SKM-1 treated with dmso at 0.1 percent for 144 hours (cell line): ENCODE measurements around the gene CRIM1.

ENCODE experiments used
- DNase-seq: peaks from one replicate; lab custom pipeline; 2025; ENCODE audit not compliant: unreplicated experiment; lab: John Stamatoyannopoulos, UW

The CRIM1 gene

DNA sequence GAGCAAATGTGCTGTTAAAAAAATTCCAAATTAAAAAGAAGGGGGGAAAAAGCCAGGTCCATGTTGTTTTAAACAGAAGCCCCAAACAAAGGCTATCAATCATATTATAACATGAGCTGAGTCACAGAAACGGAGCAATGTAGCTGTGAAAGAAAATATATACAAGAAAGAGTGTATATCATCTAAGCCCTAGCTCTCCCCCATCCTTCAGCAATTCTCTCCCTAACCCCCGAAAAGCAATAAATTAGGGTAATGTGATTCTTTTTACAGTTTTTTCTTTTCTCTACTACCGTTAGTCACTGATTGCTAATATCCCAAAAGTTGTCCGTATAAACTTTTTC lies 217.1 kb downstream of the CRIM1 start:
- DNase-seq, result no peak

DNA sequence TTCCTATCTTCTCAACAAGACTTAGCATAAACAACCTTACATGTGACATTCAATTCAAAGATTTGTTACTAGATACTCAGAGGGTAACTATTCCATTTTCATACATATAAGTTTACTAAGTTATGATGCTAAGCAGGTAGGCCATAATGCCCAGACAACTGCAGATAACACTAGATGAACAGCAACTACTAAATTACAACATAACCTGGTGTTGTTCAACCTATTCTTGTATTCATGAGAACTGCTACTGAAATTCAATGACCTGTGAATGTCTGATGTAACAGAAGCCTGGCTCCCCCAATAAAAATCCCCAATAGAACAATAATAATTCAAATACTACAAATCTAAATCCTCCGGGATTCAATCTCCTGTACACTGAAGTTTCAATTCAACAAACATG lies 217.6 kb downstream of the CRIM1 start:
- no peak for DNase-seq

DNA sequence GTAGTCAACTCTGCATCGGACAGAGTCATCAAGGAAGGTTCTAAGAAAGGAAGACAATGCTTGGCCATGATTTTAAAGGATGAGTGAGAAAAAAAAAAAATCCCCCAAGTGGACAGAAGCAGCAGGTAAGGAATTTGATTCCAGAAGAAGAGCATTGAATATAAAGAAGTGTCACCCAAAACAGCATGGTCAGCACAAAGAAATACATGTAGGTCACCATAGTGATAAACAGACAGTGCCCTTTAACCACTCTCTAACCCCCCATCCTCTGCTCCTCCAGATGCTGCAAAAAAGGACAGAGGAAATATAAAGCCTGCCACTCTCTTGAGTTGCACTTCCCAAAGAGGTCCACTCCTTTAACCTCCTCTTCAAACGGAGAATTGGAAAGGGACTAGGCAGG lies 219.0 kb downstream of the CRIM1 start:
- DNase-seq, result no peak

GRCh38 chr2:36577884-36578283 lies 222.3 kb downstream of the CRIM1 start:
- DNase-seq, result no peak

DNA sequence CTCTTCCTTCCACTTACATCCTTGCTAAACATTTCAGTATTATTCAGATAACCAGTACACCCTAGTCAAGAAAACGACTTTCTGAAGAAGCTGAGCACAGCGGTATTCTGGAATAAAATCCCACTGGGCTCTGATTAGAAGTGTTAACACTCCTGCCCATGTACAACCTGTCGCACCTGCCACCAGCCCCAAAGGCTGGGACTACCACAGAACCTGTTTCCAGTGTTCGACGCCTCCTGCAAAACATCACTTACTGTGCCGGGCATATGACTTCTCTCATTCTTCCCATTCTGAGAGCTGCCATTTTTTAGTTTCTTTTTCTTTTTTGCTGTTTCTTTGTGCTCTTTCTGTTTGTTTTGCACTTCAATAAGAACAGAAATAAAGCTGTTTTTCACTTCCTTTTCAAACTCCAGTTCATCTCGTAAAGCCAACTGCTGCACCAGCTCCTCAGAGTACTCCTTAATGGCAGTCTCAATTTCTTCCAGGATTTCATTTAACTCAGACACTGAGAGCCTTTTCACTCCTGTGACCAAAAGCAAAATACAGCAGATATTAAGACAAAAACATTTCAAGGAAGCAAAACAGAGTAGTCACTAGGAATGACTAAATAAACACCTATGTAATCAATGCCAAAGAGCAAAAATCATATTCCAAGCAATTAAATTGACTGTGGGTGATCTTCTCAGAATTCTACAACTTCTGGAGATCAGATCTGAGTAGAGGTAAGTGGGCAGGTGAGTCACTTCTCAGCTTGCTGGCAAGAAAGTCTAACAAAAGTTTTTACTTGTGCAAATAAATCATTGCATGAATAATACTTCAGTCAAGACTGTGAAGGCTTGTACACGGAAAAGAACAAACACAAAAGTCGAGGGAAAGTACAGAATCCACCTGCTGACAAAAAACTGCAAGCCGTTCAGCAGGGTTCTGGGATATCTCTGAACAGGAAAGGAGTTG lies 223.0 kb downstream of the CRIM1 start:
- DNase-seq, result no peak

- no peak for DNase-seq
Measured at GRCh38 chr2:36579297-36579664, 223.7 kb downstream of the CRIM1 start.

- DNase-seq, result no peak
Measured at GRCh38 chr2:36582538-36582937, 227.0 kb downstream of the CRIM1 start.

- DNase-seq, result no peak
Measured at GRCh38 chr2:36582951-36583350, 227.4 kb downstream of the CRIM1 start.

GRCh38 chr2:36584148-36584794 lies 228.7 kb downstream of the CRIM1 start:
- DNase-seq, result no peak

DNA sequence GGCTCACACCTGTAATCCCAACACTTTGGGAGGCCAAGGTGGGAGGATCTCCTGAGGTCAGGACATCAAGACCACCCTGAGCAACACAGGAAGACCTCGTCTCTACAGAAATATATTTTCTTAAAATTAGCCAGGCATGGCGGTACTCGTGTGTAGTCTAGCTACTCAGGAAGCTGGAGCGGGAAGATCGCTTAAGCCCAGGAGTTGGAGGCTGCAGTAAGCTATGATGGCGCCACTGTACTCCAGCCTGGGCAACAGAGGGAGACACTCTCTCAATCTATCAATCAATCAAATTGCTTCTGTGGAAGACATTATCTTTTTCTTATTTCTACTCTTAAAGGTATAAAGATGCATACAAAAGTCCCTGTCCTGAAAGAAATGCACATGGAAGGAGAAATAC lies 231.1 kb downstream of the CRIM1 start:
- DNase-seq, result no peak

DNA sequence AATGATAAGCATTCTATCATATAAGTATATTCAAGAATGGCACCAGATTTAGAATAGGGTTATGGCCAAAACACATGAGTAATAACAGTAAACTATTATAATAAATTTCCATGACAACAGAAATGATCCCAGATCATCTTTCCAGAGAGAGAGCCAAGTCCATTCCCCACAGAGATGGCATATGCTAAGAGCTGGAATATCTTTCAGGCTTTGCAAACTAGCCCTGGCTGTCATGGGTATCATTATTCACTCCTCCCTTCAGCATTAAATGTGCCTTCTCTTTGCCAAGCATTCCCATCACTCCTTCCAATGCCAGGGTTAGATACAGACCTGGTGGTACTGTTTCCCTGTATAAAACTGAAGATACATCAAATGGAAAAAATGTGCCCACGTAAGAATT lies 231.5 kb downstream of the CRIM1 start:
- DNase-seq, result no peak

DNA sequence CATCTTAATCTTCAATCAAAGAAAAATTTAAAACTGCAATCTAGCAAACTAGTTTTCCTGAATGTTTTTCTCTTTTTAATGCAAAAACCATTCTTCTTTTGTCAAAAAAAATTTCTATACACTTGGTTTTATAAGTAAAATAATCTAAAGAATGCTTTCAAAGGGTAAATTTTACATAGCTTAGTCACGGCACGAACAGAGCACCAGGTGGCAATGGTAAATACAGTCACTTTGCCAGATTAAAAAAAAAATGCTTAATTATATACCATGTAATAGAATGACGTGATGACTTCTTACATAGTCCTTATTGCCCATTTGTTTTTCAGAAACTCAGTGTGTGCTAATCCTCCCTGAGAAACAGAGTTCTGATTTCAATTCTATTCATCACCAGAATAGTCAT lies 232.0 kb downstream of the CRIM1 start:
- no peak for DNase-seq

DNA sequence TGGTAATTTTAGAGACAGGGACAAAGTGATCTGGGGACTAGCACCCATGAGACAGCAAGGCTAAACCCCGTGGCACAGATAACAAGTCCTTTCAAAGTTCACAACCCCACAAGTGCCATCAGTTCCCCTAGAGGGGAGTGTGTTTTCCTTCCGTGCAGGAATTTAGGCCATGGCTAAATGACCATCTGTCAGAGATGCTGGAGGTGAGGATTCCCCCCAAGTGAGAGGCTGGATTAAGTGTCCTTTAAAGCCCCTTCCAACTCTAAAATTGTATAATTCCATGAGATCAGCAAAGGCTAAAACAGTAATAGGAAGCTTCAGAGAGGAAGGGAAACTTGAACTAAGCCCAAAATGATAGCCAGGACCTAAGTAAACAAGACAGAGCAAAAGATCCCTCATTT lies 233.7 kb downstream of the CRIM1 start:
- no peak for DNase-seq

DNA sequence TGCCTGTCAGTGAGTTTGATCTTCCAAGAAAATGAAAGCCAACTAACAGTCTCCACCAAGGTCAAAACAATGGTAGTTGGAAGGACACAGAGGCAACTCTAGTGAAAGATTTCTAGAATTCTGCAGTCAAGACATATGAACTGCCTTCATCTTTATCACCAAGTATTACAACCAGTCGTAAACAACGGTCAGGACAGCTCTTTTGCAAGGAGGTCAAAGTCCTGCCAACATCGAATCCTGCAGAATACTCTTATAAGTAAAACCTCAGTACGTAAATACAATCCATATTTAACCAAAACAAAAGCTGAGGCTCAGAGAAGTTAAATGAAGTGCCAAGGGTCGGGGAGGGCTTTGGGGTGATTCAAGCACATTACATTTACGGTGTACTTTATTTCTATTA lies 239.3 kb downstream of the CRIM1 start:
- DNase-seq, result no peak

DNA sequence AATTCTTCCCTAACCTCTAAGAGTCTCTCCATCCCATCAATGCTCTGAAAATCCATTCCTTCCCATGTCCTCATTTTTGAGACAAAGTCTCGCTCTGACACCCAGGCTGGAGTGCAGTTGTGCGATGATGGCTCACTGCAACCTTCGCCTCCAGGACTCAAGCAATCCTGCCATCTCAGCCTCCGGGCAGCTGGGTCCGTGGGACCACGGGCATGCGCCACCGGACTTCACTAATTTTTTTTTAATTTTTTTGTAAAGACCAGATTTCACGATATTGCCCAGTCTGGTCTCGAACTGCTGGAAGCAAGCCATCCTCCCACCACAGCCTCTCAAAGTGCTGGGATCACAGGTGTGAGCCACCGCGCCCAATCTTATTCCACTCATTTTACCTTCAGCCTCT lies 240.8 kb downstream of the CRIM1 start:
- DNase-seq, result no peak

- DNase-seq, result no peak
Measured at GRCh38 chr2:36597003-36597531, 241.5 kb downstream of the CRIM1 start.

DNA sequence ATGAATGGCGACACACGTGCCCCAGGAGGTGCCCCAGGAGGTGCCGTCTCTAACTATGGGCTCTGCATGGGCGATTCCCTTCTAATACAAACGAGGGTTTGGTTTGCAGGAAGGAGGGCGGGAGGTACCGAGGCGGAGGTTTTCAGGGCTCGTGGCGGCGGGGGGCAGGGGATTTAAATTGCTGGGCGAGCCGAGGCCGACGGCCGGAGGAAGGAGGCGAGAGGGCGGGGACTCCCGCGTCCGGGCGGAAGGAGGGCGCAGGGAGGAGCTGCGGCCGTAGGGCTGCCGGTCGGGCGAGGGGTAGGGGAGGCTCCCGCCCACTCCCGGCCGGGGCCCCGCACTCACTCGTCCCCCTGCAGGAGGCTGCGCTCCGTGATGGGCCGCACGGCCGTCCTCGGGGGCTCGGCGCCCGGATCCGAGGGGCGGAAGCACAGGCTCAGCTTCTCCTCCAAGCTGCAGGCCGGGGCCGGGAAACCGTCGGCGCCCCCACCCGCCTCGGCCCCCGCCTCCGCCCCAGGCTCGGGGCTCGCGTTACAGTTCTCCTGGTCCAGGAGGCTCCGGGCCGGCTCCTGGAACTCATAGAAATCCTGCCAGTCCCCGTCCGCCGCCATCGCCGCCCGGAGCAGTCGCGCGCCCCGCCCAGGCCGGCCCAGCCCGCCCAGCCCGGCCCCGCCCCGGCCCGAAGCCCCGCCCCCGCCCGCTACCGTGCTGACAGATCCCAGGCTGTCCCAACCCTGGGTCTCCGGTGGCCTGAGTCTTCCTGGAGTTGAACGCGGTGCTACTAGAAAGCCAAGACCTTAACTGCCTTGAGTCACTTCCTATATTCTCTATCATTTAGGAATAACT lies 242.2 kb downstream of the CRIM1 start, which contains the start of gene FEZ2:
FEZ2 (minus strand) TSS at position 637 of the 846 bp plus-strand sequence; CDS start at position 611, 26 bp downstream.
- DNase-seq, result peak; percentile 65
